ENCODE data around the gene FNDC3B. TPM values are rescaled to one million over a fixed set of nuclear protein-coding genes. Genes with fewer than 3 reads are reported as not detected.

Gene FNDC3B
- total RNA-seq, 1 donor, result 139 TPM

GRCh38 chr3:172340583-172340982 is 301.2 kb downstream of the FNDC3B start:
- no peak for DNase-seq (ENCODE audit: low read depth)
- no peak overlapping the region for H3K4me3 ChIP-seq (ENCODE audit: low read depth, low read length)
- TF ChIP-seq CTCF (IDR thresholded peaks at IDR 0.05; ENCODE audit: insufficient read depth, low read length), result no peak

- no peak overlapping the region for H3K4me3 ChIP-seq (ENCODE audit: low read depth, low read length)
- TF ChIP-seq CTCF (IDR thresholded peaks at IDR 0.05; ENCODE audit: insufficient read depth, low read length), result peak; percentile 57
- peak; percentile 79 for DNase-seq (ENCODE audit: low read depth)
Observed at GRCh38 chr3:172341482-172342059, 302.2 kb downstream of the FNDC3B start.

GRCh38 chr3:172342097-172342659 is 302.8 kb downstream of the FNDC3B start:
- no peak overlapping the region for H3K4me3 ChIP-seq (ENCODE audit: low read depth, low read length)
- no peak for TF ChIP-seq CTCF (IDR thresholded peaks at IDR 0.05; ENCODE audit: insufficient read depth, low read length)
- no peak for DNase-seq (ENCODE audit: low read depth)

GRCh38 chr3:172343117-172343516 is 303.7 kb downstream of the FNDC3B start:
- TF ChIP-seq CTCF (IDR thresholded peaks at IDR 0.05; ENCODE audit: insufficient read depth, low read length), result no peak
- no peak overlapping the region for H3K4me3 ChIP-seq (ENCODE audit: low read depth, low read length)
- DNase-seq (ENCODE audit: low read depth), result no peak

GRCh38 chr3:172343979-172344378 is 304.6 kb downstream of the FNDC3B start:
- no peak for TF ChIP-seq CTCF (IDR thresholded peaks at IDR 0.05; ENCODE audit: insufficient read depth, low read length)
- no peak overlapping the region for H3K4me3 ChIP-seq (ENCODE audit: low read depth, low read length)
- no peak for DNase-seq (ENCODE audit: low read depth)

- no peak for DNase-seq (ENCODE audit: low read depth)
- no peak for TF ChIP-seq CTCF (IDR thresholded peaks at IDR 0.05; ENCODE audit: insufficient read depth, low read length)
- H3K4me3 ChIP-seq (ENCODE audit: low read depth, low read length), result no peak overlapping the region
Observed at GRCh38 chr3:172346161-172346560, 306.8 kb downstream of the FNDC3B start.

Measured in fibroblast of the aortic adventitia (primary cell).